ENCODE data around the gene TMEM86A.

- TF ChIP-seq CTCF (IDR thresholded peaks at IDR 0.05), result no peak
- TF ChIP-seq POLR2A (IDR thresholded peaks at IDR 0.05), result no peak
Measured at GRCh38 chr11:18704045-18704645, 5.6 kb downstream of the TMEM86A start.

Data from lower leg skin (tissue), 3 donors.